MM.1S (cell line): ENCODE results near the gene C19orf73.

Source experiments
- DNase-seq: peaks from one replicate; pipeline ENCODE4 v3.0.0-alpha.2; 2015
- H2AFZ ChIP-seq: fragments of 300-600 bp; sonication (generic); 2 replicates; pipeline ENCODE4 v1.6.0; 2016; ENCODE audit warnings: antibody characterized with exemption, low read length
- H3F3A ChIP-seq: fragments of 300-600 bp; sonication (generic); 2 replicates; pipeline ENCODE4 v1.6.1; 2016; ENCODE audit warnings: mild to moderate bottlenecking, antibody characterized with exemption, low read length, moderate library complexity, mixed read lengths; ENCODE audit not compliant: insufficient read depth
- H3K27ac ChIP-seq: fragments of 300-600 bp; sonication (generic); 2 replicates; pipeline ENCODE4 v1.5.1; 2016; ENCODE audit warnings: mild to moderate bottlenecking, low read length
- H3K27me3 ChIP-seq: fragments of 300-600 bp; sonication (generic); replicated peaks from 2 replicates; pipeline ENCODE4 v1.6.0; 2016; ENCODE audit warnings: low read length; ENCODE audit not compliant: insufficient read depth
- H3K36me3 ChIP-seq: fragments of 300-600 bp; sonication (generic); replicated peaks from 2 replicates; pipeline ENCODE4 v1.6.1; 2016; ENCODE audit warnings: mild to moderate bottlenecking, low read length, mixed read lengths; ENCODE audit not compliant: insufficient read depth
- H3K4me1 ChIP-seq: fragments of 300-600 bp; sonication (generic); 2 replicates; pipeline ENCODE4 v1.6.1; 2016; ENCODE audit warnings: low read length, mixed read lengths
- H3K4me2 ChIP-seq: fragments of 300-600 bp; sonication (generic); 2 replicates; pipeline ENCODE4 v1.6.0; 2016; ENCODE audit warnings: low read depth, low read length
- H3K4me3 ChIP-seq: fragments of 300-600 bp; sonication (generic); 2 replicates; pipeline ENCODE4 v1.5.1; 2016; ENCODE audit warnings: low read length, mixed read lengths
- H3K79me2 ChIP-seq: fragments of 300-600 bp; sonication (generic); 2 replicates; pipeline ENCODE4 v1.6.1; 2016; ENCODE audit warnings: mixed run types, low read length, mixed read lengths
- H3K9ac ChIP-seq: fragments of 300-600 bp; sonication (generic); 2 replicates; pipeline ENCODE4 v1.6.1; 2016; ENCODE audit warnings: low read length, mixed read lengths
- H3K9me2 ChIP-seq: fragments of 300-600 bp; sonication (generic); replicated peaks from 2 replicates; pipeline ENCODE4 v1.6.1; 2016; ENCODE audit warnings: mild to moderate bottlenecking, low read length, mixed read lengths; ENCODE audit not compliant: insufficient read depth
- H3K9me3 ChIP-seq: fragments of 300-600 bp; sonication (generic); replicated peaks from 2 replicates; pipeline ENCODE4 v1.6.1; 2016; ENCODE audit warnings: mild to moderate bottlenecking, low read length, mixed read lengths; ENCODE audit not compliant: insufficient read depth
- H4K20me1 ChIP-seq: fragments of 300-600 bp; sonication (generic); 2 replicates; pipeline ENCODE4 v1.6.1; 2016; ENCODE audit warnings: mild to moderate bottlenecking, low read length, moderate library complexity, mixed read lengths; ENCODE audit not compliant: insufficient read depth
- CTCF ChIP-seq: fragments of 300-600 bp; sonication (generic); IDR thresholded peaks from 2 replicates; pipeline ENCODE4 v1.5.1; 2016; ENCODE audit warnings: antibody characterized with exemption, low read length, mixed read lengths
- EZH2 ChIP-seq: fragments of 300-600 bp; sonication (generic); optimal IDR thresholded peaks from 2 replicates; pipeline ENCODE3; 2017; ENCODE audit warnings: low read depth, mild to moderate bottlenecking, antibody characterized with exemption, low read length, mixed read lengths
- EZH2phosphoT487 ChIP-seq: fragments of 300-600 bp; sonication (generic); IDR thresholded peaks from 2 replicates; pipeline ENCODE4 v1.6.1; 2018; ENCODE audit warnings: antibody characterized with exemption, low read length

Gene C19orf73

GRCh38 chr19:49120868-49121267 is 1.9 kb upstream of the C19orf73 start:
- Histone ChIP-seq H4K20me1 (no peaks in the 10 kb centered on the region), H3F3A (0 out of 2 replicates have a peak, but pooled peaks cover 4% of the 10 kb centered on the region), H3K9me3 (no peaks in the 10 kb centered on the region), H3K4me3 (no peak overlapping the region), H3K27me3 (peaks cover 30% of the 10 kb centered on the region), H2AFZ (no peak overlapping the region), H3K4me2 (no peak overlapping the region), H3K9ac (no peak overlapping the region), H3K36me3 (no peaks in the 10 kb centered on the region), H3K9me2 (no peaks in the 10 kb centered on the region), H3K27ac (no peak overlapping the region), H3K79me2 (no peaks in the 10 kb centered on the region), H3K4me1 (peaks cover 6% of the 10 kb centered on the region)
- no peak for DNase-seq
- TF ChIP-seq CTCF (no peak), EZH2phosphoT487 (no peak), EZH2 (no peak)

- peaks cover 6% of the 10 kb centered on the region for H3K4me1 ChIP-seq
Observed at GRCh38 chr19:49120325-49120683, 1.4 kb upstream of the C19orf73 start.

GRCh38 chr19:49119411-49120324 is 725 bp upstream of the C19orf73 start, which contains the start of gene PPFIA3:
Gene PPFIA3, plus strand, starts transcription at chr19:49119544. Its CDS starts 8,330 bp downstream, at chr19:49127874.
- peak within 1 kb of the TSS; percentile 75; the same call in 1 of the 2 replicates for H3K27ac ChIP-seq
- peaks cover 10% of the 10 kb centered on the region for H3K4me1 ChIP-seq
- H4K20me1 ChIP-seq, result no peaks in the 10 kb centered on the region
- H3K4me2 ChIP-seq, result peak within 1 kb of the TSS; percentile 100
- TF ChIP-seq EZH2 (peak; percentile 99), CTCF (no peak), EZH2phosphoT487 (0 out of 2 replicates have a peak, but pooled peaks have one; percentile 63)
- peak within 1 kb of the TSS; percentile 94 for H2AFZ ChIP-seq
- H3K4me3 ChIP-seq, result peak within 1 kb of the TSS; percentile 86
- no peaks in the 10 kb centered on the region for H3K9me3 ChIP-seq
- no peak for DNase-seq
- no peaks in the 10 kb centered on the region for H3K36me3 ChIP-seq
- H3K9me2 ChIP-seq, result no peaks in the 10 kb centered on the region
- peak within 1 kb of the TSS; percentile 93 for H3K9ac ChIP-seq
- peaks cover 30% of the 10 kb centered on the region for H3K27me3 ChIP-seq
- H3F3A ChIP-seq, result 0 out of 2 replicates have a peak, but pooled peaks cover 4% of the 10 kb centered on the region
- H3K79me2 ChIP-seq, result no peaks in the 10 kb centered on the region

More at GRCh38 chr19:49120325-49120683, 1.4 kb upstream of the C19orf73 start:
- TF ChIP-seq EZH2phosphoT487 (no peak), EZH2 (no peak), CTCF (no peak)
- Histone ChIP-seq H2AFZ (peak overlapping the region; percentile 69; the same call in 1 of the 2 replicates), H3K36me3 (no peaks in the 10 kb centered on the region), H3K4me3 (0 out of 2 replicates have a peak overlapping the region, but pooled peaks have one; percentile 86), H3K9ac (no peak overlapping the region), H3K27ac (no peak overlapping the region), H3K9me2 (no peaks in the 10 kb centered on the region), H4K20me1 (no peaks in the 10 kb centered on the region), H3K9me3 (no peaks in the 10 kb centered on the region), H3F3A (0 out of 2 replicates have a peak, but pooled peaks cover 4% of the 10 kb centered on the region), H3K4me2 (peak overlapping the region; percentile 100; the same call in 1 of the 2 replicates), H3K27me3 (peaks cover 30% of the 10 kb centered on the region), H3K79me2 (no peaks in the 10 kb centered on the region)
- DNase-seq, result no peak
